ENCODE measurements around the gene HAUS5.
A peak's percentile ranks its signal among the peaks of the same experiment; 100 is the strongest.
"Not testable (repeated sequence)": the region's sequence is repeated elsewhere in the genome, so short reads cannot be mapped to it uniquely, and the experiment has no call there.

Gene HAUS5

GRCh38 chr19:35642312-35642711 lies 29.8 kb downstream of the HAUS5 start:
- no peak for DNase-seq (ENCODE audit: low read depth in 1 of 2, low spot score in 1 of 2)

- no peak for DNase-seq (ENCODE audit: low read depth in 1 of 2, low spot score in 1 of 2)
These were observed 30.3 kb downstream of the HAUS5 start for GRCh38 chr19:35642798-35643254.

- DNase-seq (ENCODE audit: low read depth in 1 of 2, low spot score in 1 of 2), result peak; percentile 61 to 71
These were observed 31.0 kb downstream of the HAUS5 start for GRCh38 chr19:35643255-35644205.

GRCh38 chr19:35644206-35644986 lies 31.9 kb downstream of the HAUS5 start:
- DNase-seq (ENCODE audit: low read depth in 1 of 2, low spot score in 1 of 2), result peak; percentile 87 to 89

GRCh38 chr19:35644987-35645679 lies 32.6 kb downstream of the HAUS5 start:
- peak; percentile 38 to 78 for DNase-seq (ENCODE audit: low read depth in 1 of 2, low spot score in 1 of 2)

- DNase-seq (ENCODE audit: low read depth in 1 of 2, low spot score in 1 of 2), result no peak
These were observed 33.4 kb downstream of the HAUS5 start for GRCh38 chr19:35645680-35646511.

GRCh38 chr19:35648017-35648961 lies 35.8 kb downstream of the HAUS5 start, which contains the start of gene COX6B1:
Gene COX6B1, plus strand, starts transcription at chr19:35648323. Its CDS starts 2,921 bp downstream, at chr19:35651244.
- peak; percentile 71 to 76 for DNase-seq (ENCODE audit: low read depth in 1 of 2, low spot score in 1 of 2)

- no peak for DNase-seq (ENCODE audit: low read depth in 1 of 2, low spot score in 1 of 2)
These were observed 38.0 kb downstream of the HAUS5 start for GRCh38 chr19:35650581-35650980.

- DNase-seq (ENCODE audit: low read depth in 1 of 2, low spot score in 1 of 2), result not testable (repeated sequence)
These were observed 42.3 kb downstream of the HAUS5 start for GRCh38 chr19:35654828-35655227.

- DNase-seq (ENCODE audit: low read depth in 1 of 2, low spot score in 1 of 2), result no peak
These were observed 43.1 kb downstream of the HAUS5 start for GRCh38 chr19:35655600-35655999.

GRCh38 chr19:35656700-35657099 lies 44.2 kb downstream of the HAUS5 start:
- no peak for DNase-seq (ENCODE audit: low read depth in 1 of 2, low spot score in 1 of 2)

GRCh38 chr19:35657904-35658700 lies 45.6 kb downstream of the HAUS5 start:
- no peak for DNase-seq (ENCODE audit: low read depth in 1 of 2, low spot score in 1 of 2)

GRCh38 chr19:35661995-35662340 lies 49.4 kb downstream of the HAUS5 start:
- no peak for DNase-seq (ENCODE audit: low read depth in 1 of 2, low spot score in 1 of 2)

GRCh38 chr19:35663981-35664380 lies 51.4 kb downstream of the HAUS5 start:
- no peak for DNase-seq (ENCODE audit: low read depth in 1 of 2, low spot score in 1 of 2)

GRCh38 chr19:35665157-35665556 lies 52.6 kb downstream of the HAUS5 start:
- DNase-seq (ENCODE audit: low read depth in 1 of 2, low spot score in 1 of 2), result no peak

- DNase-seq (ENCODE audit: low read depth in 1 of 2, low spot score in 1 of 2), result no peak
These were observed 53.1 kb downstream of the HAUS5 start for GRCh38 chr19:35665604-35666003.

- no peak for DNase-seq (ENCODE audit: low read depth in 1 of 2, low spot score in 1 of 2)
These were observed 53.8 kb downstream of the HAUS5 start, which contains the start of gene UPK1A for GRCh38 chr19:35666251-35666913. Gene UPK1A, plus strand, starts transcription at chr19:35666517. Its CDS starts 296 bp downstream, at chr19:35666813.

GRCh38 chr19:35669566-35669965 lies 57.0 kb downstream of the HAUS5 start:
- DNase-seq (ENCODE audit: low read depth in 1 of 2, low spot score in 1 of 2), result no peak
